Measurements from ENCODE around the gene EPB42.
"Not testable (repeated sequence)": the region's sequence is repeated elsewhere in the genome, so short reads cannot be mapped to it uniquely, and the experiment has no call there.

EPB42 gene

DNA sequence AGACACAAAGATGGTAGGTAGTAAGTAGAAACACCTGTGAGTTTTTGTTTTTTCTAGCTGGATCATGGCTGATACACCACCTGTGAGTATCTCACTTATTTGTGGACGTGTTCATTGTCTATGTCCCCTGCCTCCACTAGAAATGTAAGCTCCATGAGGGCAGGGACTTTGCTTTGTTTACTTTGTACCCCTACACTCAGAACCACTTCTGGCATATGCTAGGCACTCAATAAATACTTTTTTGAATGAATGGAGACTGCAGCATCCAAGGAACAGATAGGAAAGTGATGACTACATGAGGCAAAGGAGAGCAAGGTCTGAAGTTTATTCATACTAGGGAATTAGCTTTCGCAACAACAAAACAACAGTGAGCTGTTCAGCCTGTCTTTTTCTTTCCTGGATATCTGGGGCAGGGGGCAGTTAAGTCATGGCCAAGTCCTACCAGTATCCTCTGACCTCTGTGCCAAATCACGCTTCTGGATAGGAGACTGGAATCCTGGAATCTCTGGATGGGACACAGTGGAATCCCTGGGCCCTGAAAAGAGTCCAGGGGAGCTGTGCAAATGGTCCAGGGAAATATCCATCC lies 11.6 kb upstream of the EPB42 start:
- no peak overlapping the region for H3K27ac Mint-ChIP-seq
- H3K4me3 Mint-ChIP-seq, result no peak overlapping the region
- no peaks in the 10 kb centered on the region for H3K36me3 Mint-ChIP-seq (ENCODE audit: insufficient read depth)
- no peak for ATAC-seq (replicated peaks)
- no peak for DNase-seq
- H3K27me3 Mint-ChIP-seq, result peaks cover 14 to 39% of the 10 kb centered on the region in 2 donors
- no peaks in the 10 kb centered on the region for H3K4me1 Mint-ChIP-seq (ENCODE audit: low read depth in 2 of 2)
- H3K9me3 Mint-ChIP-seq, result no peaks in the 10 kb centered on the region

DNA sequence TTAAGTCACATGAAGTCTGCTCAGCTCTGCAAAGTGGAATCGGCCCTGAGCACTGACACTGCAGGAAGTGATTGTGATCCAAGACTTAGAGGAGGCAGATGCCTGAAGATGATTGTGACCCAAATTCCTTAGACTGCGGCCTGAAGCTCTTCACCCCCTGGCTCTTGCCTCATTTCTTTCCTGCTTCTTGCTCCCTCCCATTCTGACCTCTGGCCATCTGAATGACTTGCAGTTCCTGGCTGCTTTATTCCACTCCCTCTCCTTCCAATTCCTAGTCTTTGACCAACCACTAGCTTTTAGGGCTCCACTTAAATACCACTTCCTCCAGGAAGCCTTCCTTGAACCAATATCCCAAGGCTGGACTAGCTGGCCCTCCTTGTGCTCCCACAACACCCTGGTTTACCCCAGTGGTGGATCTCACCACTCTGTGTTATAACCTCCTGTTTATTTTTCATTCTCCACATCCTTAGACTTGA lies 9.9 kb upstream of the EPB42 start:
- Mint-ChIP-seq H3K27ac (no peak overlapping the region), H3K9me3 (no peaks in the 10 kb centered on the region), H3K4me1 (ENCODE audit: low read depth in 2 of 2) (peaks cover 3 to 4% of the 10 kb centered on the region in 2 donors), H3K27me3 (peaks cover 12 to 30% of the 10 kb centered on the region in 2 donors), H3K36me3 (ENCODE audit: insufficient read depth) (no peaks in the 10 kb centered on the region), H3K4me3 (no peak overlapping the region)
- no peak for ATAC-seq (replicated peaks)
- no peak for DNase-seq

DNA sequence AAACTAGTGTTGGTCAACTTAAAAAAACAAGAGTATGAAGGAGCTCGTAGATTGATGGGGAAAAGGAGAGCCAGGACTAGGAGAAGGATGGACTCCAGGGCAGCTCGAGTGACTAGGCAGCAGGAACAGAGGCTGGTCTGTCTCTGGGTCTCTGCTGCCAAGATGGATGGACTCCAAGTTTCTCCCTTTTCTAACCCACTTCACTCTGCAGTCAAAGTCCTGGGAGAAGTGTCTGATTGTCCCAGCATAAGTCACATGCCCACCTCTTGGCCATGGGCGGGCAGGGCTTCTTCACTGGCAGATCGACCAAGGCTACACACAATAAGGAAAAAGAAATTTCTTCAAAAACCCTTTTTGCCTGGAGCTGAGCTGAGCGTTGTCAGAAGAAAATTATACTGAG lies 9.2 kb upstream of the EPB42 start:
- Mint-ChIP-seq H3K36me3 (ENCODE audit: insufficient read depth) (no peaks in the 10 kb centered on the region), H3K4me1 (ENCODE audit: low read depth in 2 of 2) (peaks cover 5 to 7% of the 10 kb centered on the region in 2 donors), H3K27me3 (peaks cover 13 to 29% of the 10 kb centered on the region in 2 donors), H3K4me3 (no peak overlapping the region), H3K9me3 (no peaks in the 10 kb centered on the region), H3K27ac (no peak overlapping the region)
- ATAC-seq (replicated peaks), result no peak
- no peak for DNase-seq

DNA sequence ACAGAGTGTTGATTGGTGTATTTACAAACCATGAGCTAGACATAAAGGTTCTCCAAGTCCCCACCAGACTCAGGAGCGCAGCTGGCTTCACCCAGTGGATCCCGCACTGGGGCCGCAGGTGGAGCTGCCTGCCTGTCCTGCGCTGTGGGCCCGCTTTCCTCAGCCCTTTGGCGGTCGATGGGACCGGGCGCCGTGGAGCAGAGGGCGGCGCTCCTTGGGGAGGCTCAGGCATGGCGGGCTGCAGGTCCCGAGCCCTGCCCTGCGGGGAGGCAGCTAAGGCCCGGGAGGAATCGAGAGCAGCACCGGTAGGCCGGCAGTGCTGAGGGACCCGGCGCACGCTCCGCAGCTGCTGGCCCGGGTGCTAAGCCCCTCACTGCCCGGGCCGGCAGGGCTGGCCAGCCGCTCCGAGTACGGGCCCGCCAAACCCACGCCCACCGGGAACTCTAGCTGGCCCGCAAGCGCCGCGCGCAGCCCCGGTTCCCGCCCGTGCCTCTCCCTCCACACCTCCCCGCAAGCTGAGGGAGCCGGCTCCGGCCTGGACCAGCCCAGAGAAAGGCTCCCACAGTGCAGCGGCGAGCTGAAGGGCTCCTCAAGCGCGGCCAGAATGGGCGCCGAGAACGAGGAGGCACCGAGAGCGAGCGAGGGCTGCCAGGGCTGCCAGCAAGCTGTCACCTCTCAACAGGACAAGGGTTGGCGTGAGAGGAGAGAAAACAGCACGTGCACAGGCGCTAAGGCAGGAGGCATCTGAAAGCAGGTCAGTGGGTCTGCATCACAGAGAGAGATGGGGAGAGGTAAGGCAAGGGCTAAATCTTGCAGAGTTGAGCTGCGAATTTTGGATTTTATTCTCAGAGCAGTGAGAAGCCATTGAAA lies 5.9 kb upstream of the EPB42 start:
- H3K4me1 Mint-ChIP-seq (ENCODE audit: low read depth in 2 of 2), result peaks cover 5 to 7% of the 10 kb centered on the region in 2 donors
- peaks cover 7 to 22% of the 10 kb centered on the region in 2 donors for H3K27me3 Mint-ChIP-seq
- no peak overlapping the region for H3K4me3 Mint-ChIP-seq
- H3K36me3 Mint-ChIP-seq (ENCODE audit: insufficient read depth), result no peaks in the 10 kb centered on the region
- ATAC-seq (replicated peaks) (no peak), DNase-seq (no peak)
- H3K9me3 Mint-ChIP-seq, result no peaks in the 10 kb centered on the region
- no peak overlapping the region for H3K27ac Mint-ChIP-seq

DNA sequence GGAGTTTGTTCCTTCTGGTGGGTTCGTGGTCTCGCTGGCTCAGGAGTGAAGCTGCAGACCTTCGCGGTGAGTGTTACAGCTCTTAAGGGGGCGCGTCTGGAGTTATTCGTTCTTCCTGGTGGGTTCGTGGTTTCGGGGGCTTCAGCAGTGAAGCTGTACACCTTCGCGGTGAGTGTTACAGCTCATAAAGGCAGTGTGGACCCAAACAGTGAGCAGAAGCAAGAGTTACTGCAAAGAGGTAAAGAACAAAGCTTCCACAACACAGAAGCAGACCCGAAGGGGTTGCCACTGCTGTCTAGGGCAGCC lies 5.1 kb upstream of the EPB42 start:
- not testable (repeated sequence) for ATAC-seq (replicated peaks); H3K36me3 Mint-ChIP-seq (ENCODE audit: insufficient read depth); H3K27ac Mint-ChIP-seq; DNase-seq; H3K9me3 Mint-ChIP-seq; H3K4me3 Mint-ChIP-seq; H3K4me1 Mint-ChIP-seq (ENCODE audit: low read depth in 2 of 2)
- H3K27me3 Mint-ChIP-seq, result peaks cover 10 to 29% of the 10 kb centered on the region in 2 donors

DNA sequence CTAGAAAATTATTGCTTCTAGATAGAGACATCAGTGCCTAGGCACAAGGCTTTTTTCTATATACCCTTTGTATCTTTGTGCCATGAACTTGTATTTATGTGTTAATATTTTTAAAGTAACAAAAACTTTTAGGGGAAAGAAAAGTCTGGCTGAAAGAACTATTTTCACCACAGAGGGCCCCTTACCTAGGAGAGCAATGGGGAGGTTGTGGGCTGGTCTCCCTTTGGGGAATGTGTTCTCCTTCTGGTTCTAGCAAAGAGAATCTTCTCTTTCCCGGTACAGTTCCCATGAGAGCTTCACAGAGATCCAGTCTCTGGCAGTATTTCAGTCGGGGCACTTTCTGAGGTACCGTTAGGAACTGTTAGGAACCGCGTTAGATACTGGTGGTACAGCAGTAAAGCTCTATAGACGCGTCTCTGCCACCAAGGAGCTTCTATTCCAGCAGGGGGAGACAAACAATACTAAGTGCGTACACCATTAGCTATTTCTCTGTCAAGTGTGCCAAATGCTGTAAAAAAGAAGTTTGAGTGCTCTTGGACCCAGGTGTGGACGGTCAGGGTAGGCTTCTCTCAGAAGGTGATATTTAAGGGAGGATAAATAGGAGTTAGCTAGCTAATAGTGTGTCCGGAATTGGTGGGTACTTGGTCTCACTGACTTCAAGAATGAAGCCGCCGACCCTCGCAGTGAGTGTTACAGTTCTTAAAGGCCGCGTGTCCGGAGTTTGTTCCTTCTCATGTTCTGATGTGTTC lies 4.6 kb upstream of the EPB42 start:
- H3K36me3 Mint-ChIP-seq (ENCODE audit: insufficient read depth), result no peaks in the 10 kb centered on the region
- H3K27ac Mint-ChIP-seq, result no peak overlapping the region
- peak; percentile 76 for ATAC-seq (replicated peaks)
- H3K4me1 Mint-ChIP-seq (ENCODE audit: low read depth in 2 of 2), result peaks cover 5 to 14% of the 10 kb centered on the region in 2 donors
- H3K27me3 Mint-ChIP-seq, result peaks cover 13 to 34% of the 10 kb centered on the region in 2 donors
- H3K4me3 Mint-ChIP-seq, result no peak overlapping the region
- DNase-seq, result peak; percentile 28 to 48 (median 32)
- H3K9me3 Mint-ChIP-seq, result no peaks in the 10 kb centered on the region

DNA sequence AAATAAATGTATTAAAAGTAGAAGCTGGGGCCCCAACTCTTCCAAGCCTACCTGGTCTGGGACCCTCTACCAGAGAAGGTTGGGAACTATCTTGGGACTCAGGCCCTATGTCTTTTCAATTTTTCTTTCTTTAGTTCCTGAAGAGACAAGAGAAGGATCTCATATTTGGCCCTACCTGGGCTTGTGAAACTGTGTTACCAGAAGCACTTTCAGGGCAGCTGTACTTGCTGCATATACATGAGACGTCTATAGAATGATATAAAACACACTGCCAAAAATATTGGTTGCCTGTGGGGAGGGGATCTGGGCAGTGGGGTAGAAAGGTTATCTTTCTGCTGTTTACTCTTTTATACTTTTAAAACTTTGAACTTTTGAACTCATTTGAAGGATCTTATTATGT lies 604 bp upstream of the EPB42 start:
- peaks cover 5 to 18% of the 10 kb centered on the region in 2 donors for H3K4me1 Mint-ChIP-seq (ENCODE audit: low read depth in 2 of 2)
- no peak for DNase-seq
- ATAC-seq (replicated peaks), result no peak
- H3K9me3 Mint-ChIP-seq, result no peaks in the 10 kb centered on the region
- peaks cover 26 to 48% of the 10 kb centered on the region in 2 donors for H3K27me3 Mint-ChIP-seq
- H3K4me3 Mint-ChIP-seq, result no peak overlapping the region
- no peaks in the 10 kb centered on the region for H3K36me3 Mint-ChIP-seq (ENCODE audit: insufficient read depth)
- H3K27ac Mint-ChIP-seq, result peak overlapping the region in 1 of 2 donors; percentile 11

DNA sequence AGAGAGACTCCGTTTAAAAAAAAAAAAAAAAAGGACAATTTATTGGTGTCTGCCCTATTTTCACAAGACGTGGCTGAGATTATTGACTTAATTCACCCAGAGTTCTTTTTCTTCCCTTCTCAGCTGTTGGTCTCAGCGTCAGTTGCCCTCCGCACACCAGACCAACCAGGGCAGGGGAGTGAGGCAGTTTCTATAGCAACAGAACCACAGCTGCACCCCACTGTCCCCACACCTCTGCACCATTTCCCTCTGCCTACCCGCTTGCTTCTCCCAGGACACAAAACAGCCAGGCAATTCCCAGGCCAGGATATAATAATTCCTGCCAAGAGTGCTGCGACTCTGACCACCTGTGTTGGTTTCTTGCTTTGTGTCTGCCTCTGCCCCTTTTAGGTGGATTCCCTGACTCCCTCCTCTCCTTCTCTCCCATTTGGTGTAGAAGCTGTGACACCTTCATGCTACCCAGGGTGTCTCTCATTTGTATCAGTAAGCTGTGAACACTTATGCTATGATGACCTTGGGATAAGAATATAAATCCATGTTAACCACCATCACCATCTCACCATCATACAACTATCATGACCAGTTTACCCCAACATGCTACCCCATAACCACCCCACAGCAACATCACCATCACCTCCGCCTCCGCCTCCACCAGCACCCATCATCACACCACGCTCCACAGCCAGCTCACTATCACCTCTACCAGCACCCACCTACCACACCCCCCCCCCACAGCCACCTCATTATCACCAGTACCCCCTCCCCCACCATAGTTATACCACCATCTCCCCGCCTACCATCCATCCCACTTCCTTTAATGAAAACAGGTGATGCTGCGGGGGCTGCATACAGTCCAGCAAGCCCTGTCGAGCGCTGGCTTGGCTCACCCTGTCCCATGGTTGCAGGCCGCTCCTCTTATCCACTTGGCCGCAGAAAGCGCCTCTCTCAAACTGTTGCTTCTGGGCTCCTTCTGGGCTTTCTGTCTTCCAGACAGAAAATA lies 589 bp downstream of the EPB42 start:
- Mint-ChIP-seq H3K4me1 (ENCODE audit: low read depth in 2 of 2) (peaks cover 0 to 11% of the 10 kb centered on the region in 2 donors), H3K27ac (peak overlapping the region in 1 of 2 donors; percentile 59), H3K9me3 (no peaks in the 10 kb centered on the region), H3K4me3 (peak overlapping the region in 1 of 2 donors; percentile 30), H3K36me3 (ENCODE audit: insufficient read depth) (no peaks in the 10 kb centered on the region), H3K27me3 (peaks cover 19 to 40% of the 10 kb centered on the region in 2 donors)
- peak; percentile 43 for ATAC-seq (replicated peaks)
- DNase-seq, result peak in 1 of 3 experiments; percentile 15

DNA sequence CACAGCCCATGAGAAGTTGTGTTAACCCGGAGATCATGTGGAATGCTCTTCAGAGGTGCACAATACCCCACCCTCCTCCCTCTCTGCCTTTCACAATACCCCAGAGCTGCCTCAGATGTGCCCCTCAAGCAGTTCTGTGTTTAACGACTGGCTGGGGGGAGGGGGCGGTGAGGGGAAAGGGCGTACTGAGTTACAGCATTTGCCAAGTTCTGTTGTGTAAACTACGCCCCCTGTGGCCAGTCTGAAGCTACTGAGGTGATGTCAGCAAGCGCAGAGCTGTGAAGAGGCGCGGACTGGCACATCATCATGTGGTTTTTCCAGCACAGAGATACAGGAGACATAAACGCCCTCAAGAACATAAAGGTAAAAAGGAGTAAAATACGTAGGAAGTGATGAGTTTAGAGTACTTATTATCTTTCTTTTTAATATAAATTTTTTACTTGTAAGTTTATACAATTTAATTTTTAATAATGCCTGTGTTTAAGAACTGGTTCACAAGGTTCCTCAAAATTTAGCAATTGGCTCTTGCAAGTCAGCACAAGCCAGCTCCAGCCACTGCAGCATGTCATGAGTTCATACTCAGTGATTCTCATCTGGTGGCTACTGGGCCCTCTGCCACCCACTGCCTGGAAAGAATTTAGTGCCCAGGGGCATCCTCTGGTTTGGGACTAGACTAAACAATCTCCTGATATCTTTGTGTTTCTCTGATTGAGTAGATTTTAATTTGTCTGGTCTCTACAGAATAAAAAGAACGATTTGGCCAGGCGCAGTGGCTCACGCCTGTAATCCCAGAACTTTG lies 1.7 kb downstream of the EPB42 start:
- DNase-seq (no peak), ATAC-seq (replicated peaks) (no peak)
- peaks cover 0 to 11% of the 10 kb centered on the region in 2 donors for H3K4me1 Mint-ChIP-seq (ENCODE audit: low read depth in 2 of 2)
- no peak overlapping the region for H3K4me3 Mint-ChIP-seq
- peaks cover 19 to 33% of the 10 kb centered on the region in 2 donors for H3K27me3 Mint-ChIP-seq
- H3K36me3 Mint-ChIP-seq (ENCODE audit: insufficient read depth), result no peaks in the 10 kb centered on the region
- no peaks in the 10 kb centered on the region for H3K9me3 Mint-ChIP-seq
- no peak overlapping the region for H3K27ac Mint-ChIP-seq

DNA sequence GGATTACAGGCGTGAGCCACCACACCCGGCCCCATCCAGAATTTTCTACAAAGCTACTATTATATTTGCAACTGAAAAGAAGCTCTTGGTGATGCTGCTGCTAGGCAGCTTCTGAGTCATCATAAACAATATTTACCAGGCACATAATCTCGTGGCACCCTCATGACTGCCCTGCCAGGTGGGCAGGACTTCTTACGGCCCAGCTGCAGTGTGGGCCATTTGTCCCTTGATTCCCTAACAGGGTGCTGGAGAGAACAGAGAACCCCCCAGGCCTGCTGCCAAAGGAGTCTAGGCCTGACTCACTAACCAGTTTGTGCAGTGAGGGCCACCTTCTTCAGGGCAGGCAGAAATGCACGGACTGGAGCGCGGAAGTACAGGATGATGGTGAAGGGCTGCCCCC lies 4.9 kb downstream of the EPB42 start:
- Mint-ChIP-seq H3K27me3 (peaks cover 18 to 34% of the 10 kb centered on the region in 2 donors), H3K4me3 (no peak overlapping the region), H3K9me3 (no peaks in the 10 kb centered on the region), H3K4me1 (ENCODE audit: low read depth in 2 of 2) (peaks cover 0 to 9% of the 10 kb centered on the region in 2 donors), H3K36me3 (ENCODE audit: insufficient read depth) (no peaks in the 10 kb centered on the region), H3K27ac (no peak overlapping the region)
- no peak for ATAC-seq (replicated peaks)
- no peak for DNase-seq

DNA sequence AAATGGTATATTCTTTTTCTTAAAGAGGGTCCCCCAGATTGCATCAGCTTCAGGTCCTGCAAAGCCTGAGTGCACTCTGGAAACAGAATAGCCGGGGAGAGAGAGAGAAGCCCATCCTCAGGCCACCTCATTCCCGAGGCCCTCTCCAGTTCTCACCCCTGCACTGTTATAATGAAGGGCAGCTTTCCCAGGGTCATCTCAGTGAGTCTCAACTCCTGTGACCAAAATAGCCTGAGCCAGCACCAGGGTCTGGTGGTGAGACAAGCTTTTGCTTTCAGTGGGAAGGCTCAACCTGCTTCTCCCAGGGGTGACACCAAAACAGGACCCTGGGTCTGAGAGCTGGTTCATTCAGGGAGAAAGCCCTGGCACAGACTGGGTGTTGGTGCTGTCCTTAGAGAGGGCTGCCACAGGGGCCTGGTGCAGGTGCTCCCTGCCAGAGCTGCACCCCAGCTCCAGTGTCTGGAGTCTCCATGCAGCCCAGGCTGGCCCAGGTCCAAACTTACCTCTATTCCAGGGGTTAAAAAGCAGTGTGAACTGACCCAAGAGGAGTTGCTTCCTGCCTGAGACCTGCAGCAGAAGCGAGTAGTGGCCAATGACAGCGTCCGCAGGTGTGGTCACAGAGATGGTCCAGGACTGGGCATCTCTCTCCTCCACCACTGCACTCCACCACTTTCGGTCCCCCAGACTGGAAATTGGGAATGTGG lies 6.1 kb downstream of the EPB42 start:
- no peak overlapping the region for H3K27ac Mint-ChIP-seq
- ATAC-seq (replicated peaks), result no peak
- DNase-seq, result no peak
- no peak overlapping the region for H3K4me3 Mint-ChIP-seq
- no peaks in the 10 kb centered on the region for H3K4me1 Mint-ChIP-seq (ENCODE audit: low read depth in 2 of 2)
- H3K9me3 Mint-ChIP-seq, result no peaks in the 10 kb centered on the region
- peaks cover 20 to 34% of the 10 kb centered on the region in 2 donors for H3K27me3 Mint-ChIP-seq
- H3K36me3 Mint-ChIP-seq (ENCODE audit: insufficient read depth), result peaks cover 3% of the 10 kb centered on the region

DNA sequence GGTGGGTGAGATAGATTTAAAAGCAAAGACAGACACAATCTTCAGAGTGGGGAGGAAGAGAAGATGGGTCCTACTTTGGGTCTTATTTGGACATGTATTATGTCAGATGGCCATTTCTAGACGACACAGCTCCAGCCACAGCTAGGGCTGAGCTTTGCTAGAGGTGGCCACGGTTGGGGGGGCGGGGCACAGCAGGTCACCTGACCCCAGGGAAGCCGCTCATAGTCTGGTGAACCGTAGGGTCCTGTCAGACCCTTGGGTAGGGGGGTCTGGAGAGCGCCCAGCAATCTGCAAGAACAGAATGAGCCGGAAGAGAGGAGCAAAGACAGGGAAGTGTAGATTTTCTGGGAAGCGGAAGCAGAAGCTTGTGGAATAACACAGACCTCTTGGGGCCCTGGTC lies 6.6 kb downstream of the EPB42 start:
- Mint-ChIP-seq H3K36me3 (ENCODE audit: insufficient read depth) (peaks cover 3% of the 10 kb centered on the region), H3K27ac (no peak overlapping the region), H3K9me3 (no peaks in the 10 kb centered on the region), H3K27me3 (peaks cover 20 to 39% of the 10 kb centered on the region in 2 donors), H3K4me1 (ENCODE audit: low read depth in 2 of 2) (no peaks in the 10 kb centered on the region), H3K4me3 (no peak overlapping the region)
- ATAC-seq (replicated peaks) (no peak), DNase-seq (no peak)

All from effector memory CD8-positive, alpha-beta T cell (primary cell).